ENCODE measurements around the gene TMCC3. TPM values are rescaled to one million over a fixed set of nuclear protein-coding genes. Genes with fewer than 3 reads are reported as not detected.

TMCC3 gene
- polyA plus RNA-seq, 1 donor (not counting 4 experiments of a cell fraction or from before 2014, with no cell fraction given) = 18.9 TPM

DNA sequence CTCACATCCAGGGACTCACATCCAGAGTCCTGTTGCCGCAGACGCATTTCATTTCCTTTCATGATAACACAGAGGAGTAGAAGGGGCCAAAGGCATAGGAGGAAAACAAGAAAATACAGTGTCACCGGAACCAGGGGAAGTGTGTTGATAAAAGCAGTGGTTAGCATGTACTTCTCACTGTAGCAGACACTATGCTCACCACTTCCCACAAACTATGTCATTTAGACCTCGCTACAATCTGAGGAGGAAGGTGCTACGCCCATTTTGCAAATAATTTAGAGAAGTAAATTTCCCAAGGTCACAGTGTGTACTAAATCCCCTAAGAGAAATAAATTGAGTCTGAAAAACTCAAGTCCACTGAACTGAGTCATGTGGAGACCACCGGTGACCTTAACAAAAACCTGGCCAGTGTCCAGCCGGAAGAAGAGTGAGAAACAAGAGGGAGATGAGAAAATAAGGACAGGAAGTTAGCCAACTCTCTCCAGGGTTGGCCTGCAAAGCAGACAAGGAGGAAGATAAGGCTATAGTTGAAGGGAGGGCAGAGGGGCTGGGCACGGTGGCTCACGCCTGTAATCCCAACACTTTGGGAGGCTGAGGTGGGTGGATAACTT is 25.8 kb upstream of the TMCC3 start:
- H3K9ac ChIP-seq (ENCODE audit: control insufficient read depth, extremely low read depth, insufficient read depth, low read length) = no peak overlapping the region
- no peak for TF ChIP-seq EZH2 (IDR thresholded peaks at IDR 0.05; ENCODE audit: low read length)
- TF ChIP-seq, protein P1, sequence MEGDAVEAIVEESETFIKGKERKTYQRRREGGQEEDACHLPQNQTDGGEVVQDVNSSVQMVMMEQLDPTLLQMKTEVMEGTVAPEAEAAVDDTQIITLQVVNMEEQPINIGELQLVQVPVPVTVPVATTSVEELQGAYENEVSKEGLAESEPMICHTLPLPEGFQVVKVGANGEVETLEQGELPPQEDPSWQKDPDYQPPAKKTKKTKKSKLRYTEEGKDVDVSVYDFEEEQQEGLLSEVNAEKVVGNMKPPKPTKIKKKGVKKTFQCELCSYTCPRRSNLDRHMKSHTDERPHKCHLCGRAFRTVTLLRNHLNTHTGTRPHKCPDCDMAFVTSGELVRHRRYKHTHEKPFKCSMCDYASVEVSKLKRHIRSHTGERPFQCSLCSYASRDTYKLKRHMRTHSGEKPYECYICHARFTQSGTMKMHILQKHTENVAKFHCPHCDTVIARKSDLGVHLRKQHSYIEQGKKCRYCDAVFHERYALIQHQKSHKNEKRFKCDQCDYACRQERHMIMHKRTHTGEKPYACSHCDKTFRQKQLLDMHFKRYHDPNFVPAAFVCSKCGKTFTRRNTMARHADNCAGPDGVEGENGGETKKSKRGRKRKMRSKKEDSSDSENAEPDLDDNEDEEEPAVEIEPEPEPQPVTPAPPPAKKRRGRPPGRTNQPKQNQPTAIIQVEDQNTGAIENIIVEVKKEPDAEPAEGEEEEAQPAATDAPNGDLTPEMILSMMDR (optimal IDR thresholded peaks at IDR 0.05 in 1 of 3, IDR thresholded peaks at IDR 0.05 in 1 of 3, conservative IDR thresholded peaks at IDR 0.05 in 1 of 3; ENCODE audit: extremely low read depth in 1 of 3, insufficient read depth in 2 of 3, low read length in 3 of 3) = no peak
- H3K4me1 ChIP-seq (ENCODE audit: control insufficient read depth, extremely low read depth, insufficient read depth, low read length) = peaks cover 24% of the 10 kb centered on the region
- no peaks in the 10 kb centered on the region for H3K36me3 ChIP-seq (ENCODE audit: control insufficient read depth in 2 of 2, extremely low read depth in 1 of 2, insufficient read depth in 2 of 2, low read length in 2 of 2)
- FAIRE-seq (no peak), DNase-seq (ENCODE audit: low read depth, low spot score) (no peak)
- H3K9me1 ChIP-seq (ENCODE audit: control insufficient read depth, extremely low read depth, insufficient read depth, low read length) = no peaks in the 10 kb centered on the region
- H3K4me2 ChIP-seq (ENCODE audit: control insufficient read depth, extremely low read depth, insufficient read depth, low read depth, low read length) = no peak overlapping the region
- H3K9me3 ChIP-seq (ENCODE audit: control insufficient read depth, low read depth, low read length) = no peaks in the 10 kb centered on the region
- no peaks in the 10 kb centered on the region for H3K27me3 ChIP-seq (ENCODE audit: control insufficient read depth, extremely low read depth, insufficient read depth, low read length)
- no peak overlapping the region for H2AFZ ChIP-seq (ENCODE audit: control insufficient read depth, low read length)
- no peak overlapping the region for H3K27ac ChIP-seq (ENCODE audit: control insufficient read depth, insufficient read depth, low read length)
- H4K20me1 ChIP-seq (ENCODE audit: control insufficient read depth, extremely low read depth, insufficient read depth, low read length) = no peaks in the 10 kb centered on the region
- H3K4me3 ChIP-seq (ENCODE audit: control insufficient read depth in 2 of 3, extremely low read depth in 1 of 3, insufficient read depth in 2 of 3, low read depth in 1 of 3, low read length in 3 of 3) = no peak overlapping the region
- dilution Hi-C loops (cut with MboI; ENCODE audit: extremely low pct_ligation_motif_present, low sequenced_read_pairs) = no loop called here
- H3K79me2 ChIP-seq (ENCODE audit: control insufficient read depth, insufficient read depth, low read length) = no peaks in the 10 kb centered on the region

DNA sequence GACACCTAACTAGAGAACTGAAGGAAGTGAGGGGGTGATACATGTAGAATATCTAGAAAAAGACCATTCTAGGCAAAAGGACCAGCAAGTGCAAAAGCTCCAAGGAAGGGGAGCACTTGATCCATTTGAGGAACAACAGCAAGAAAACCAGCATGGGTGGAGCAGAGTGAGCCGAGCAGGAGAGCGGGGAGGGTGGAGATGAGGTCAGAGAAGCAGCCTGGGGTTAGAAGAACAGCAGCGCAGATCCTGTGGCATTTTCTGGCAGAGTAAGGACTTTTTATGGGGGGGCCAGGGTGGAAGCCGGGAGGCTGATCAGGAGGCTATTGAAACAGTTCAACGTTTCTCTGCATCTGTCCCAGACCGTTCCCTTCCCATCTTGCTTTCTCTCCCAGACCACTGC is 24.5 kb upstream of the TMCC3 start:
- no peaks in the 10 kb centered on the region for H4K20me1 ChIP-seq (ENCODE audit: control insufficient read depth, extremely low read depth, insufficient read depth, low read length)
- no peak overlapping the region for H3K4me2 ChIP-seq (ENCODE audit: control insufficient read depth, extremely low read depth, insufficient read depth, low read depth, low read length)
- H3K4me3 ChIP-seq (ENCODE audit: control insufficient read depth in 2 of 3, extremely low read depth in 1 of 3, insufficient read depth in 2 of 3, low read depth in 1 of 3, low read length in 3 of 3) = no peak overlapping the region
- peak overlapping the region; percentile 68 for H2AFZ ChIP-seq (ENCODE audit: control insufficient read depth, low read length)
- no peaks in the 10 kb centered on the region for H3K9me3 ChIP-seq (ENCODE audit: control insufficient read depth, low read depth, low read length)
- DNase-seq (ENCODE audit: low read depth, low spot score) = no peak
- H3K9ac ChIP-seq (ENCODE audit: control insufficient read depth, extremely low read depth, insufficient read depth, low read length) = no peak overlapping the region
- no peaks in the 10 kb centered on the region for H3K9me1 ChIP-seq (ENCODE audit: control insufficient read depth, extremely low read depth, insufficient read depth, low read length)
- no peaks in the 10 kb centered on the region for H3K79me2 ChIP-seq (ENCODE audit: control insufficient read depth, insufficient read depth, low read length)
- H3K4me1 ChIP-seq (ENCODE audit: control insufficient read depth, extremely low read depth, insufficient read depth, low read length) = peaks cover 24% of the 10 kb centered on the region
- dilution Hi-C loops (cut with MboI; ENCODE audit: extremely low pct_ligation_motif_present, low sequenced_read_pairs) = no loop called here
- no peak for TF ChIP-seq EZH2 (IDR thresholded peaks at IDR 0.05; ENCODE audit: low read length)
- TF ChIP-seq, protein P1 (optimal IDR thresholded peaks at IDR 0.05 in 1 of 3, IDR thresholded peaks at IDR 0.05 in 1 of 3, conservative IDR thresholded peaks at IDR 0.05 in 1 of 3; ENCODE audit: extremely low read depth in 1 of 3, insufficient read depth in 2 of 3, low read length in 3 of 3) = no peak
- H3K27me3 ChIP-seq (ENCODE audit: control insufficient read depth, extremely low read depth, insufficient read depth, low read length) = no peaks in the 10 kb centered on the region
- FAIRE-seq = peak; percentile 55
- no peak overlapping the region for H3K27ac ChIP-seq (ENCODE audit: control insufficient read depth, insufficient read depth, low read length)
- H3K36me3 ChIP-seq (ENCODE audit: control insufficient read depth in 2 of 2, extremely low read depth in 1 of 2, insufficient read depth in 2 of 2, low read length in 2 of 2) = no peaks in the 10 kb centered on the region

Measured in keratinocyte (primary cell).